Endothelial cell of umbilical vein (primary cell): Measurements from ENCODE around the gene WBP2NL. TPM values are rescaled to one million over a fixed set of nuclear protein-coding genes. Genes with fewer than 3 reads are reported as not detected.

Experiments
- BruUV-seq: library from RNA; stranded (reverse); fragments of 400-500 nt; replicated peaks from 2 replicates; lab custom pipeline; 2021; lab: Mats Ljungman, UMichigan
- CTCF ChIA-PET: fragments of 300-600, 350-600 bp; sonication (Branson Sonifier 250); formaldehyde crosslinking; loops from one replicate; lab custom pipeline; 2021; ENCODE audit warnings: antibody characterized with exemption, inconsistent platforms; lab: Charles Lee
- POLR2A ChIA-PET: fragments of 300-600, 350-600 bp; sonication (Branson Sonifier 250); formaldehyde crosslinking; loops from one replicate; lab custom pipeline; 2021; ENCODE audit warnings: antibody characterized with exemption, inconsistent platforms; lab: Charles Lee
- DNase-seq: peaks from one replicate; pipeline ENCODE4 v3.0.0-alpha.2; 2011; ENCODE audit warnings: low read depth, low spot score
- FAIRE-seq: peaks from 2 replicates; lab custom pipeline; 2011; peaks lifted over from hg19 to GRCh38; lab: Jason Lieb, UNC
- H2AFZ ChIP-seq: 2 replicates; pipeline ENCODE4 v1.6.0; 2012; ENCODE audit warnings: low read depth, low read length, control low read depth, inconsistent platforms
- H3K27ac ChIP-seq: 2 replicates; pipeline ENCODE4 v1.5.1; 2011; ENCODE audit warnings: low read depth, mild to moderate bottlenecking, control low read depth, low read length, moderate library complexity; ENCODE audit not compliant: insufficient read depth
- H3K27me3 ChIP-seq, 2 experiments: 2 replicates each; pipeline versions ENCODE4 v1.6.0 to v1.6.1; 2011; ENCODE audit warnings: low read length in 2 of 2, mixed read lengths in 1 of 2; ENCODE audit not compliant: control insufficient read depth in 2 of 2, insufficient read depth in 2 of 2
- H3K36me3 ChIP-seq, 2 experiments: 2 replicates in 1 of 2; 3 replicates in 1 of 2; pipeline ENCODE4 v1.5.1; 2011; ENCODE audit warnings: low read length in 2 of 2, mild to moderate bottlenecking in 1 of 2, moderate library complexity in 1 of 2; ENCODE audit not compliant: control insufficient read depth in 2 of 2, insufficient read depth in 2 of 2; ENCODE audit errors: extremely low read depth in 1 of 2
- H3K4me1 ChIP-seq: 3 replicates; pipeline ENCODE4 v1.5.1; 2011; ENCODE audit warnings: mild to moderate bottlenecking, low read length; ENCODE audit not compliant: control insufficient read depth, insufficient read depth; ENCODE audit errors: extremely low read depth
- H3K4me2 ChIP-seq: 2 replicates; pipeline ENCODE4 v1.6.1; 2011; ENCODE audit warnings: low read length, control low read depth, mixed read lengths; ENCODE audit not compliant: insufficient read depth
- H3K4me3 ChIP-seq, 3 experiments: fragments of 200-600 bp in 1 of 3; sonication (generic), shearing (Covaris generic) in 1 of 3; replicated peaks in 1 of 3; 2 replicates each; pipeline ENCODE4 v1.5.1; 2011 to 2016; ENCODE audit warnings: control low read depth in 3 of 3, low read length in 3 of 3, mild to moderate bottlenecking in 2 of 3, inconsistent platforms in 1 of 3, low read depth in 1 of 3, moderate library complexity in 1 of 3; ENCODE audit not compliant: insufficient read depth in 1 of 3
- H3K79me2 ChIP-seq: 2 replicates; pipeline ENCODE4 v1.6.0; 2012; ENCODE audit warnings: low read length, inconsistent platforms; ENCODE audit not compliant: control insufficient read depth, insufficient read depth
- H3K9ac ChIP-seq: replicated peaks from 2 replicates; pipeline ENCODE3; 2011; ENCODE audit warnings: low read length, control low read depth; ENCODE audit not compliant: insufficient read depth; ENCODE audit errors: extremely low read depth
- H3K9me1 ChIP-seq: replicated peaks from 3 replicates; pipeline ENCODE4 v1.6.0; 2011; ENCODE audit warnings: mild to moderate bottlenecking, low read length; ENCODE audit not compliant: control insufficient read depth, insufficient read depth; ENCODE audit errors: extremely low read depth
- H3K9me3 ChIP-seq: replicated peaks from 2 replicates; pipeline ENCODE4 v1.5.1; 2012; ENCODE audit warnings: low read length, inconsistent platforms; ENCODE audit not compliant: control insufficient read depth, insufficient read depth
- H4K20me1 ChIP-seq: replicated peaks from 2 replicates; pipeline ENCODE3; 2011; ENCODE audit warnings: mild to moderate bottlenecking, low read length; ENCODE audit not compliant: control insufficient read depth, insufficient read depth; ENCODE audit errors: extremely low read depth
- CTCF ChIP-seq, 2 donors: IDR thresholded peaks; 1 replicate in 1 of 2; 2 replicates in 1 of 2; pipeline ENCODE4 v1.5.1; 2011; ENCODE audit warnings: low read length in 2 of 2, mild to moderate bottlenecking in 2 of 2, moderate library complexity in 2 of 2, control low read depth in 1 of 2, inconsistent platforms in 1 of 2, low read depth in 1 of 2; ENCODE audit not compliant: insufficient read depth in 1 of 2; ENCODE audit errors: extremely low read depth in 1 of 2
- EZH2 ChIP-seq: IDR thresholded peaks from 2 replicates; pipeline ENCODE4 v1.6.1; 2012; ENCODE audit warnings: borderline replicate concordance, low read depth, mild to moderate bottlenecking, moderate library complexity, low read length, inconsistent platforms; ENCODE audit not compliant: severe bottlenecking
- FOS ChIP-seq: IDR thresholded peaks from 2 replicates; pipeline ENCODE4 v1.6.1; 2011; ENCODE audit warnings: mild to moderate bottlenecking, low read length, moderate library complexity, borderline replicate concordance; ENCODE audit not compliant: insufficient read depth
- GATA2 ChIP-seq: IDR thresholded peaks from 2 replicates; pipeline ENCODE4 v1.7.0; 2011; ENCODE audit warnings: low read depth, mild to moderate bottlenecking, moderate library complexity, mixed read lengths, low read length; ENCODE audit not compliant: insufficient read length, insufficient read depth
- JUN ChIP-seq: IDR thresholded peaks from 2 replicates; pipeline ENCODE4 v1.6.1; 2011; ENCODE audit warnings: borderline replicate concordance, low read depth; ENCODE audit not compliant: insufficient read length, insufficient read depth
- MAX ChIP-seq: IDR thresholded peaks from 2 replicates; pipeline ENCODE4 v1.6.1; 2011; ENCODE audit not compliant: insufficient read depth, insufficient read length
- MYC ChIP-seq: IDR thresholded peaks from one replicate; pipeline ENCODE4 v1.6.1; 2011; ENCODE audit warnings: mild to moderate bottlenecking, low read depth, low read length
- POLR2A ChIP-seq: IDR thresholded peaks from 2 replicates; pipeline ENCODE4 v1.6.1; 2012; ENCODE audit warnings: low read depth, mild to moderate bottlenecking, control low read depth, low read length
- POLR2AphosphoS5 ChIP-seq: IDR thresholded peaks from 2 replicates; pipeline ENCODE4 v1.6.1; 2012; ENCODE audit warnings: low read depth, mild to moderate bottlenecking, control low read depth, low read length, moderate library complexity; ENCODE audit not compliant: insufficient read depth
- dilution Hi-C: fragments of 300-500 bp; cut with MboI; formaldehyde crosslinking; loops from one replicate; pipeline ENCODE4 v1.15.0; 2019; ENCODE audit warnings: low sequenced_read_pairs; ENCODE audit not compliant: extremely low pct_ligation_motif_present
- intact Hi-C: fragments of 100-400 bp; cut with micrococcal nuclease; formaldehyde crosslinking; loops from one replicate; pipeline ENCODE4 v1.10.0; 2022
- polyA plus RNA-seq, 4 experiments: library from polyadenylated mRNA; depleted of rRNA in 3 of 4; stranded (reverse) in 3 of 4; unstranded in 1 of 4; fragments of >200 nt; gene quantifications; 2 replicates each; pipeline versions ENCODE4 v1.2.1 to v1.2.3, GENCODE V29; 2011 to 2012; ENCODE audit warnings: missing spikeins in 1 of 4
- total RNA-seq: library from RNA; stranded (reverse); gene quantifications from 2 replicates; pipeline ENCODE4 v1.2.3, GENCODE V29; 2021

The WBP2NL gene
- total and polyA plus RNA-seq, 2 donors (not counting 3 experiments of a cell fraction or from before 2014, with no cell fraction given), result 0.08 to 0.27 TPM

- no peak overlapping the region for H3K27ac ChIP-seq
- no peaks in the 10 kb centered on the region for H3K9me1 ChIP-seq
- no peak overlapping the region for H2AFZ ChIP-seq
- H3K79me2 ChIP-seq, result peaks cover 2% of the 10 kb centered on the region
- no TSS peak for BruUV-seq
- H3K36me3 ChIP-seq, result no peaks in the 10 kb centered on the region
- intact Hi-C loops (no loop called here), dilution Hi-C loops (no loop called here)
- DNase-seq (no peak), FAIRE-seq (no peak)
- no peaks in the 10 kb centered on the region for H3K27me3 ChIP-seq
- H3K4me1 ChIP-seq, result peaks cover 11% of the 10 kb centered on the region
- ChIA-PET POLR2A (no interaction called here), CTCF (no interaction called here)
- no peak for TF ChIP-seq MAX
- no peak for TF ChIP-seq POLR2AphosphoS5
- no peak for TF ChIP-seq MYC
- no peak for TF ChIP-seq POLR2A
- H3K4me3 ChIP-seq, result no peak overlapping the region
- no peaks in the 10 kb centered on the region for H3K9me3 ChIP-seq
- H3K9ac ChIP-seq, result no peak overlapping the region
- no peaks in the 10 kb centered on the region for H4K20me1 ChIP-seq
- H3K4me2 ChIP-seq, result no peak overlapping the region
Measured at GRCh38 chr22:42066126-42066761, 67.7 kb downstream of the WBP2NL start.

GRCh38 chr22:42066937-42067336 is 68.3 kb downstream of the WBP2NL start:
- CTCF ChIA-PET, result no interaction called here
- H3K4me3 ChIP-seq, result no peak overlapping the region
- no peaks in the 10 kb centered on the region for H3K36me3 ChIP-seq
- no peaks in the 10 kb centered on the region for H4K20me1 ChIP-seq
- H3K4me2 ChIP-seq, result no peak overlapping the region
- H3K27ac ChIP-seq, result no peak overlapping the region
- no TSS peak for BruUV-seq
- POLR2A ChIA-PET, result no interaction called here
- TF ChIP-seq POLR2A (no peak), MAX (no peak), FOS (no peak), JUN (no peak), EZH2 (no peak), CTCF (IDR thresholded peaks at IDR 0.05; ENCODE audit: extremely low read depth in 1 of 2, insufficient read depth in 1 of 2, low read depth in 1 of 2, low read length in 2 of 2) (no peak), MYC (no peak), POLR2AphosphoS5 (no peak), GATA2 (no peak)
- DNase-seq (no peak), FAIRE-seq (no peak)
- no peak overlapping the region for H3K9ac ChIP-seq
- dilution Hi-C loops (no loop called here), intact Hi-C loops (no loop called here)
- H2AFZ ChIP-seq, result no peak overlapping the region
- peaks cover 13% of the 10 kb centered on the region for H3K4me1 ChIP-seq
- H3K27me3 ChIP-seq, result no peaks in the 10 kb centered on the region
- H3K79me2 ChIP-seq, result peaks cover 2% of the 10 kb centered on the region
- no peaks in the 10 kb centered on the region for H3K9me3 ChIP-seq
- H3K9me1 ChIP-seq, result no peaks in the 10 kb centered on the region
